Measurements from ENCODE around the gene DHRS2.

DNA sequence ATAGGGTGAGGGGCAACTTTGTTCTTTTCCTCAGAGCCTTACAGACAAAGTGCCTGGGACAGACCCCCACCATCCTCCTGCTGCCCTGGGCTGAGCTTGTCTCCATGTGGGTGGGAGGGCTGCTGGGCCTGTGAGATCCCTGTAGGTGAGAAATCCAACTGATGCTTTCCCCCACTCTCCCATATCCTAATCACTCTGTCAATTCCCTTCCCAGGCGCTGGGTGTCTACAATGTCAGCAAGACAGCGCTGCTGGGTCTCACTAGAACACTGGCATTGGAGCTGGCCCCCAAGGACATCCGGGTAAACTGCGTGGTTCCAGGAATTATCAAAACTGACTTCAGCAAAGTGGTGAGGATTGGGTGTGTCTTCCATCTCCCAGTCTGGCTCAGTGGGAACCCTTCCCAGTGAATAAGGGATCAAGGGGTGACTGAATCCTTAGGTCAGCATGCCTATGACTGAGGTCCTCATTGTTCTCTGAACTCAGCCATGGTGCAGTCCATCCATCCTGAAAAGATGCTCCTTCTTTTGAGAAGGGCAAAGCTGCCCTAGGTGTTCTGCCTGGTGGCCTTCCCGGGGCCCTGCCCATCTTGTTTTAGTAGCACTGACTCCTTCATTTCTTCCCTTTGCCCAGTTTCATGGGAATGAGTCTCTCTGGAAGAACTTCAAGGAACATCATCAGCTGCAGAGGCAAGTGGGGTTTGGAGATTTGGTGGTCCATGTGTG lies 8.2 kb downstream of the DHRS2 start:
- TF ChIP-seq, protein P1, sequence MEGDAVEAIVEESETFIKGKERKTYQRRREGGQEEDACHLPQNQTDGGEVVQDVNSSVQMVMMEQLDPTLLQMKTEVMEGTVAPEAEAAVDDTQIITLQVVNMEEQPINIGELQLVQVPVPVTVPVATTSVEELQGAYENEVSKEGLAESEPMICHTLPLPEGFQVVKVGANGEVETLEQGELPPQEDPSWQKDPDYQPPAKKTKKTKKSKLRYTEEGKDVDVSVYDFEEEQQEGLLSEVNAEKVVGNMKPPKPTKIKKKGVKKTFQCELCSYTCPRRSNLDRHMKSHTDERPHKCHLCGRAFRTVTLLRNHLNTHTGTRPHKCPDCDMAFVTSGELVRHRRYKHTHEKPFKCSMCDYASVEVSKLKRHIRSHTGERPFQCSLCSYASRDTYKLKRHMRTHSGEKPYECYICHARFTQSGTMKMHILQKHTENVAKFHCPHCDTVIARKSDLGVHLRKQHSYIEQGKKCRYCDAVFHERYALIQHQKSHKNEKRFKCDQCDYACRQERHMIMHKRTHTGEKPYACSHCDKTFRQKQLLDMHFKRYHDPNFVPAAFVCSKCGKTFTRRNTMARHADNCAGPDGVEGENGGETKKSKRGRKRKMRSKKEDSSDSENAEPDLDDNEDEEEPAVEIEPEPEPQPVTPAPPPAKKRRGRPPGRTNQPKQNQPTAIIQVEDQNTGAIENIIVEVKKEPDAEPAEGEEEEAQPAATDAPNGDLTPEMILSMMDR (IDR thresholded peaks at IDR 0.05 in 4 of 5, conservative IDR thresholded peaks at IDR 0.05 in 1 of 5) = no peak
- no peak for TF ChIP-seq POLR2A (IDR thresholded peaks at IDR 0.05)

Measured in gastrocnemius medialis (tissue), 4 donors.